GM19452 (cell line): ENCODE measurements around the gene CAPN13.

ENCODE experiments used
- ATAC-seq: cut with Tn5 transposase; IDR thresholded peaks from one replicate; pipeline ENCODE4 v1.9.1; 2021; ENCODE audit not compliant: unreplicated experiment

Gene CAPN13

GRCh38 chr2:30789670-30790210 lies 17.5 kb downstream of the CAPN13 start:
- no peak for ATAC-seq

GRCh38 chr2:30786923-30787685 lies 20.1 kb downstream of the CAPN13 start:
- ATAC-seq = no peak

GRCh38 chr2:30784682-30785081 lies 22.6 kb downstream of the CAPN13 start:
- no peak for ATAC-seq

GRCh38 chr2:30781961-30782533 lies 25.2 kb downstream of the CAPN13 start:
- ATAC-seq = no peak

GRCh38 chr2:30781451-30781850 lies 25.8 kb downstream of the CAPN13 start:
- no peak for ATAC-seq

GRCh38 chr2:30780776-30781330 lies 26.4 kb downstream of the CAPN13 start:
- no peak for ATAC-seq

GRCh38 chr2:30778611-30779010 lies 28.6 kb downstream of the CAPN13 start:
- no peak for ATAC-seq

GRCh38 chr2:30777661-30778505 lies 29.4 kb downstream of the CAPN13 start:
- no peak for ATAC-seq

- ATAC-seq = no peak
These were observed 30.2 kb downstream of the CAPN13 start for GRCh38 chr2:30776831-30777635.

GRCh38 chr2:30775833-30776232 lies 31.4 kb downstream of the CAPN13 start:
- ATAC-seq = no peak

- ATAC-seq = no peak
These were observed 35.1 kb downstream of the CAPN13 start for GRCh38 chr2:30772021-30772705.

GRCh38 chr2:30770816-30771576 lies 36.2 kb downstream of the CAPN13 start:
- no peak for ATAC-seq

GRCh38 chr2:30769891-30770462 lies 37.3 kb downstream of the CAPN13 start:
- no peak for ATAC-seq

- no peak for ATAC-seq
These were observed 37.8 kb downstream of the CAPN13 start for GRCh38 chr2:30769481-30769780.

- ATAC-seq = no peak
These were observed 38.4 kb downstream of the CAPN13 start for GRCh38 chr2:30768708-30769480.

- no peak for ATAC-seq
These were observed 39.1 kb downstream of the CAPN13 start for GRCh38 chr2:30768036-30768686.

GRCh38 chr2:30766666-30767065 lies 40.6 kb downstream of the CAPN13 start:
- no peak for ATAC-seq
